BE2C (cell line): ENCODE results near the gene PLCB1.

ENCODE experiments used
- DNase-seq: peaks from one replicate; pipeline ENCODE4 v3.0.0-alpha.2; 2020
- H3K27me3 ChIP-seq: fragments of 250-450 bp; sonication (Bioruptor Pico); 2 replicates; pipeline ENCODE4 v1.5.1; 2020; ENCODE audit warnings: mild to moderate bottlenecking
- H3K36me3 ChIP-seq: fragments of 250-450 bp; sonication (Bioruptor Pico); 2 replicates; pipeline ENCODE4 v1.5.1; 2020; ENCODE audit warnings: mild to moderate bottlenecking
- H3K4me1 ChIP-seq: fragments of 250-450 bp; sonication (Bioruptor Pico); 2 replicates; pipeline ENCODE4 v1.5.1; 2020
- H3K4me3 ChIP-seq: 2 replicates; pipeline ENCODE4 v1.5.1; 2011; ENCODE audit warnings: low read depth, low read length
- H3K9me3 ChIP-seq: fragments of 250-450 bp; sonication (Bioruptor Pico); 2 replicates; pipeline ENCODE4 v1.5.1; 2020
- CTCF ChIP-seq: IDR thresholded peaks from 2 replicates; pipeline ENCODE4 v1.5.1; 2012; ENCODE audit warnings: mild to moderate bottlenecking, low read depth, low read length

The PLCB1 gene

GRCh38 chr20:8853805-8854338 lies 721.8 kb downstream of the PLCB1 start:
- peak; percentile 96 for TF ChIP-seq CTCF
- H3K36me3 ChIP-seq, result no peaks in the 10 kb centered on the region
- no peaks in the 10 kb centered on the region for H3K27me3 ChIP-seq
- DNase-seq, result peak; percentile 42
- no peaks in the 10 kb centered on the region for H3K9me3 ChIP-seq
- H3K4me3 ChIP-seq, result no peak overlapping the region
- H3K4me1 ChIP-seq, result peaks cover 13% of the 10 kb centered on the region

GRCh38 chr20:8854571-8854970 lies 722.5 kb downstream of the PLCB1 start:
- Histone ChIP-seq H3K9me3 (no peaks in the 10 kb centered on the region), H3K36me3 (no peaks in the 10 kb centered on the region), H3K4me3 (no peak overlapping the region), H3K4me1 (peaks cover 13% of the 10 kb centered on the region), H3K27me3 (no peaks in the 10 kb centered on the region)
- TF ChIP-seq CTCF, result no peak
- DNase-seq, result no peak

GRCh38 chr20:8855315-8855714 lies 723.2 kb downstream of the PLCB1 start:
- H3K27me3 ChIP-seq, result no peaks in the 10 kb centered on the region
- no peak overlapping the region for H3K4me3 ChIP-seq
- H3K4me1 ChIP-seq, result peaks cover 13% of the 10 kb centered on the region
- H3K9me3 ChIP-seq, result no peaks in the 10 kb centered on the region
- no peak for DNase-seq
- no peak for TF ChIP-seq CTCF
- H3K36me3 ChIP-seq, result no peaks in the 10 kb centered on the region

- H3K4me1 ChIP-seq, result peaks cover 13% of the 10 kb centered on the region
- H3K9me3 ChIP-seq, result no peaks in the 10 kb centered on the region
- no peak overlapping the region for H3K4me3 ChIP-seq
- DNase-seq, result no peak
- no peaks in the 10 kb centered on the region for H3K27me3 ChIP-seq
- TF ChIP-seq CTCF, result no peak
- H3K36me3 ChIP-seq, result no peaks in the 10 kb centered on the region
These were observed 724.6 kb downstream of the PLCB1 start for GRCh38 chr20:8856668-8857067.

GRCh38 chr20:8858181-8858787 lies 726.2 kb downstream of the PLCB1 start:
- DNase-seq, result peak; percentile 21
- Histone ChIP-seq H3K27me3 (no peaks in the 10 kb centered on the region), H3K4me1 (peaks cover 13% of the 10 kb centered on the region; the same call in 1 of the 2 replicates), H3K4me3 (no peak overlapping the region), H3K36me3 (no peaks in the 10 kb centered on the region), H3K9me3 (no peaks in the 10 kb centered on the region)
- no peak for TF ChIP-seq CTCF

GRCh38 chr20:8860011-8860495 lies 728.0 kb downstream of the PLCB1 start:
- Histone ChIP-seq H3K36me3 (no peaks in the 10 kb centered on the region), H3K9me3 (no peaks in the 10 kb centered on the region), H3K4me3 (no peak overlapping the region), H3K4me1 (0 out of 2 replicates have a peak, but pooled peaks cover 2% of the 10 kb centered on the region), H3K27me3 (no peaks in the 10 kb centered on the region)
- TF ChIP-seq CTCF, result no peak
- DNase-seq, result no peak
